Right lobe of liver (tissue), 4 donors: ENCODE data around the gene MUC5AC.

ENCODE experiments used
- POLR2A ChIP-seq: fragments of 450-650 bp; IDR thresholded peaks from one replicate; pipeline ENCODE4 v1.6.1; 2017; ENCODE audit warnings: antibody characterized with exemption, mild to moderate bottlenecking
- TF ChIP-seq, protein P1 (sequence below), 4 donors: fragments of 200-600 bp in 3 of 4; fragments of 450-650 bp in 1 of 4; IDR thresholded peaks; one replicate each; pipeline versions ENCODE4 v1.5.1 to v1.8.0; 2016 to 2022; ENCODE audit warnings: antibody characterized with exemption in 4 of 4, mild to moderate bottlenecking in 2 of 4
- donor health status: DM: no; HTN: no; CAD: no.
- donor health status: DM: no; HTN: no; CAD: no.
- donor health status: DM: no; HTN: yes; CAD: no.

GRCh38 chr11:1108246-1108900, 49.4 kb upstream of the MUC5AC start:
- TF ChIP-seq POLR2A, result no peak
- TF ChIP-seq, protein P1, sequence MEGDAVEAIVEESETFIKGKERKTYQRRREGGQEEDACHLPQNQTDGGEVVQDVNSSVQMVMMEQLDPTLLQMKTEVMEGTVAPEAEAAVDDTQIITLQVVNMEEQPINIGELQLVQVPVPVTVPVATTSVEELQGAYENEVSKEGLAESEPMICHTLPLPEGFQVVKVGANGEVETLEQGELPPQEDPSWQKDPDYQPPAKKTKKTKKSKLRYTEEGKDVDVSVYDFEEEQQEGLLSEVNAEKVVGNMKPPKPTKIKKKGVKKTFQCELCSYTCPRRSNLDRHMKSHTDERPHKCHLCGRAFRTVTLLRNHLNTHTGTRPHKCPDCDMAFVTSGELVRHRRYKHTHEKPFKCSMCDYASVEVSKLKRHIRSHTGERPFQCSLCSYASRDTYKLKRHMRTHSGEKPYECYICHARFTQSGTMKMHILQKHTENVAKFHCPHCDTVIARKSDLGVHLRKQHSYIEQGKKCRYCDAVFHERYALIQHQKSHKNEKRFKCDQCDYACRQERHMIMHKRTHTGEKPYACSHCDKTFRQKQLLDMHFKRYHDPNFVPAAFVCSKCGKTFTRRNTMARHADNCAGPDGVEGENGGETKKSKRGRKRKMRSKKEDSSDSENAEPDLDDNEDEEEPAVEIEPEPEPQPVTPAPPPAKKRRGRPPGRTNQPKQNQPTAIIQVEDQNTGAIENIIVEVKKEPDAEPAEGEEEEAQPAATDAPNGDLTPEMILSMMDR (IDR thresholded peaks at IDR 0.05), result no peak
